ENCODE results near the gene NSD2. TPM values are rescaled to one million over a fixed set of nuclear protein-coding genes. Genes with fewer than 3 reads are reported as not detected.

Gene NSD2
- total RNA-seq, 1 experiment from 2014 or later = 109 TPM

- TF ChIP-seq CTCF (IDR thresholded peaks at IDR 0.05; ENCODE audit: unreplicated experiment) = no peak
- Mint-ChIP-seq H3K4me1 (ENCODE audit: insufficient read depth, unreplicated experiment) (peaks cover 18% of the 10 kb centered on the region), H3K9me3 (ENCODE audit: unreplicated experiment) (no peaks in the 10 kb centered on the region), H3K27ac (ENCODE audit: low read depth, unreplicated experiment) (no peak overlapping the region), H3K27me3 (ENCODE audit: insufficient read depth, unreplicated experiment) (no peaks in the 10 kb centered on the region), H3K36me3 (ENCODE audit: insufficient read depth, unreplicated experiment) (peaks cover 25% of the 10 kb centered on the region), H3K4me3 (ENCODE audit: unreplicated experiment) (peak overlapping the region; percentile 80)
- ChIA-PET CTCF (interaction anchor here (0.6 kb wide), 1 partner anchor 498 kb away, joined by 3 read pairs; no protein-coding TSS in a partner anchor), POLR2A (interaction anchor here (1.2 kb wide), 1 partner anchor 20 kb away, joined by 4 read pairs; no protein-coding TSS in a partner anchor)
- intact Hi-C loops (cut with micrococcal nuclease) = no loop called here
- BruUV-seq (replicated peaks) = no TSS peak
- DNase-seq (ENCODE audit: unreplicated experiment) = no peak
Measured at GRCh38 chr4:2006367-2006766, 135.2 kb downstream of the NSD2 start.

- no peaks in the 10 kb centered on the region for H3K9me3 Mint-ChIP-seq (ENCODE audit: unreplicated experiment)
- BruUV-seq (replicated peaks) = TSS peak; percentile 49
- DNase-seq (ENCODE audit: unreplicated experiment) = no peak
- ChIA-PET POLR2A (interaction anchor here (1.2 to 1.7 kb wide), 3 partner anchors 11 to 22 kb away, joined by 3 to 7 read pairs (median 4); no protein-coding TSS in a partner anchor), CTCF (interaction anchor here (0.5 to 0.6 kb wide), 3 partner anchors 11 to 499 kb away, joined by 3 read pairs; no protein-coding TSS in a partner anchor)
- H3K4me3 Mint-ChIP-seq (ENCODE audit: unreplicated experiment) = peak overlapping the region; percentile 80
- H3K27ac Mint-ChIP-seq (ENCODE audit: low read depth, unreplicated experiment) = peak overlapping the region; percentile 90
- H3K36me3 Mint-ChIP-seq (ENCODE audit: insufficient read depth, unreplicated experiment) = peaks cover 20% of the 10 kb centered on the region
- intact Hi-C loops (cut with micrococcal nuclease) = no loop called here
- H3K4me1 Mint-ChIP-seq (ENCODE audit: insufficient read depth, unreplicated experiment) = peaks cover 18% of the 10 kb centered on the region
- no peak for TF ChIP-seq CTCF (IDR thresholded peaks at IDR 0.05; ENCODE audit: unreplicated experiment)
- H3K27me3 Mint-ChIP-seq (ENCODE audit: insufficient read depth, unreplicated experiment) = no peaks in the 10 kb centered on the region
Measured at GRCh38 chr4:2006956-2007653, 135.9 kb downstream of the NSD2 start.

- no peak for TF ChIP-seq CTCF (IDR thresholded peaks at IDR 0.05; ENCODE audit: unreplicated experiment)
- POLR2A ChIA-PET = interaction anchor here (0.7 to 2.1 kb wide), 7 partner anchors 8 to 461 kb away, joined by 3 to 10 read pairs (median 3); partner anchors contain the start of gene RNF4
- Mint-ChIP-seq H3K4me3 (ENCODE audit: unreplicated experiment) (peak overlapping the region; percentile 80), H3K9me3 (ENCODE audit: unreplicated experiment) (no peaks in the 10 kb centered on the region), H3K27me3 (ENCODE audit: insufficient read depth, unreplicated experiment) (no peaks in the 10 kb centered on the region), H3K4me1 (ENCODE audit: insufficient read depth, unreplicated experiment) (peaks cover 18% of the 10 kb centered on the region), H3K27ac (ENCODE audit: low read depth, unreplicated experiment) (peak overlapping the region; percentile 90), H3K36me3 (ENCODE audit: insufficient read depth, unreplicated experiment) (peaks cover 11% of the 10 kb centered on the region)
- intact Hi-C loops (cut with micrococcal nuclease) = no loop called here
- CTCF ChIA-PET = interaction anchor here (0.5 to 0.6 kb wide), 3 partner anchors 12 to 198 kb away, joined by 3 read pairs; no protein-coding TSS in a partner anchor
- no TSS peak for BruUV-seq (replicated peaks)
- no peak for DNase-seq (ENCODE audit: unreplicated experiment)
Measured at GRCh38 chr4:2007804-2008670, 136.8 kb downstream of the NSD2 start.

- intact Hi-C loops (cut with micrococcal nuclease) = no loop called here
- TF ChIP-seq CTCF (IDR thresholded peaks at IDR 0.05; ENCODE audit: unreplicated experiment) = no peak
- peaks cover 5% of the 10 kb centered on the region for H3K36me3 Mint-ChIP-seq (ENCODE audit: insufficient read depth, unreplicated experiment)
- H3K4me1 Mint-ChIP-seq (ENCODE audit: insufficient read depth, unreplicated experiment) = peaks cover 18% of the 10 kb centered on the region
- ChIA-PET CTCF (interaction anchor here (0.6 kb wide), 1 partner anchor 93 kb away, joined by 3 read pairs; no protein-coding TSS in a partner anchor), POLR2A (interaction anchor here (0.7 to 2.1 kb wide), 7 partner anchors 9 to 460 kb away, joined by 3 to 10 read pairs (median 3); partner anchors contain the start of gene RNF4)
- no peaks in the 10 kb centered on the region for H3K9me3 Mint-ChIP-seq (ENCODE audit: unreplicated experiment)
- no peak for DNase-seq (ENCODE audit: unreplicated experiment)
- peak overlapping the region; percentile 90 for H3K27ac Mint-ChIP-seq (ENCODE audit: low read depth, unreplicated experiment)
- no peaks in the 10 kb centered on the region for H3K27me3 Mint-ChIP-seq (ENCODE audit: insufficient read depth, unreplicated experiment)
- no TSS peak for BruUV-seq (replicated peaks)
- peak overlapping the region; percentile 80 for H3K4me3 Mint-ChIP-seq (ENCODE audit: unreplicated experiment)
Measured at GRCh38 chr4:2008671-2008920, 137.4 kb downstream of the NSD2 start.
